Non-pigmented ciliary epithelial cell (primary cell): Measurements from ENCODE around the gene THBD.

Experiments
- DNase-seq: peaks from one replicate; pipeline ENCODE4 v3.0.0-alpha.2; 2010; ENCODE audit warnings: low read depth

THBD gene

DNA sequence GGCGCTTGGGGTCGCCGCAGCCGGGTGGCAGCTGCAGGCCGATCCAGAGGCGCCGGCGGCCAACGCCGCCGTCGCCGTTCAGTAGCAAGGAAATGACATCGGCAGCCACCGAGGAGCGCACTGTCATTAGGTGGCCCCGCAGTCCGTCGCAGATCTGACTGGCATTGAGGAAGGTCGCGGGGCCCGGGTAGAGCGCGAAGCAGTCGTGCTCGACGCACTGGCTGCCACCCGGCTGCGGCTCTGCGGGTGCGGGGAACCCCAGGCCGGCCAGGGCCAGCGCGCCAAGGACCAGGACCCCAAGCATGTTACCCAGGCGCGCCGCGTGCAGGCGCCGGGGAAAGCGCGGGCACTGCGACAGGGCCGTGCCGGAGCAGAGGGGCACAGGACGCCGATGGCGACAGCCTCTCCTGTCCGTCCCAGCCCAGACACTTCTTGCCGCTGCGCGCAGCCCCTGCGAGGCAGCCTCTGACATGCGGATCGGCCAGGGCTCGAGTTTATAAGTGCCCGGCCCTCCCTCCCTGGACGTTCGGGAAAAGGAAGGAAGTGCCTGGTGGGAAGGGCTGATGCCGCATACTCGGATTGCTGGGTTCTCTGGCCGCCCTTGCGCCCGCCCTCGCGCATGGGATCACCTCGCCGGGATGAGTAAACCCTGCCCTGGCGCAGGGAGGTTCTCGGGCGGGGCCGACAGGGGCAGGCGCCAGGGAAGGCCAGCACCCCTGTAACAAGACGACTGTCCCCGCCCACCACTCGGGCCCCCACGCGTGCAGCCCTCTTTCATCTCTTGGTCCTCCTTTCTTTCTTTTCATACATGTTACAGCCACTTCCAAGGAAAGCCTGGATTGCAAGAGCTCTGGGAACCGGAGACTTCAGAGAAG, at the start of gene THBD:
Gene THBD, minus strand, starts transcription at position 472 of the 875 bp plus-strand sequence. Its CDS starts 168 bp downstream, at position 304.
- DNase-seq, result no peak

- no peak for DNase-seq
These were observed 48.4 kb upstream of the THBD start for GRCh38 chr20:23097636-23098580.

DNA sequence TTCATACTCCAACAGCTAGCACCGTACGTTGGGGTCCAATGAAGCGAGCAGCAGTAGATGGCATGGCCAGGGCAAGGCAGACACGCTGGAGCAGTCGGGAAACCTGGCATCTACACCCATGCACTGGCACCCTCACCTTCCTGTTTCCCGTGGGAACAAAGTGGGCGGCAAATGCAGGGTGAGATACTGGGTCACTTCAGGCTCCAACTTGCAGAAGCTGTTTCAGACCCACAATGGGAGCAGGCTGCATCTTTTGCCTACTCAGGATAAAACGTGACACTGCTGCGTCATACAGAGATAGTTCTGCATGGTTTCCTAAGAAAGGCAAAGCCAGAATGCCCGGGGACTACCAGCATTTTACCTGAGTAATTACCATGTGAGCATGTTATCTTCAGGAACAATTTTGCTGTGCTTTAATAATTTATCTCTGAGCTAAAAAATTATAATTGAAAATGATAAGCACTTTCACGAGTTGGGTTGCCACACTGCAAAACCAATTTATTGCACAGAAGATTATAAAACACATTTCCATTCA, 47.6 kb upstream of the THBD start:
- no peak for DNase-seq

DNA sequence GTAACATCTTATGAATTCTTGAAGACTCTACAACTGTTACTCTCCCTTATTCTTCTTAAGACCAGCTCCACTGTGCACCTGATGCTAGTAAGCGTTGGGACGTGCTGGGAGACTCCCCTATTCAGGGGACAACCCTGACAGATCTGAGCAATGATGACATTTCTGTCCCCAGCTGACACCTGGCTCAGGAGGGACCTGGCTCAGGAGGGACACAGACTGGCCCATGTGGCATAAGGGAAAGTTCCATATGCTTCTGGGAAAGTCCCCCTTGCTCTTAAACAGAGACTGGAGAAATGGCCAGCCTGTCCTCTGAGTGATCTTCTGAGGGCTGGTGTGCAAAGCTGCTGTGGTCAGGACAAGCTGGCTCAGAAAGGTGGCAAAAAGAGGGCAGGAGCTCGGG, 46.6 kb upstream of the THBD start:
- no peak for DNase-seq

DNA sequence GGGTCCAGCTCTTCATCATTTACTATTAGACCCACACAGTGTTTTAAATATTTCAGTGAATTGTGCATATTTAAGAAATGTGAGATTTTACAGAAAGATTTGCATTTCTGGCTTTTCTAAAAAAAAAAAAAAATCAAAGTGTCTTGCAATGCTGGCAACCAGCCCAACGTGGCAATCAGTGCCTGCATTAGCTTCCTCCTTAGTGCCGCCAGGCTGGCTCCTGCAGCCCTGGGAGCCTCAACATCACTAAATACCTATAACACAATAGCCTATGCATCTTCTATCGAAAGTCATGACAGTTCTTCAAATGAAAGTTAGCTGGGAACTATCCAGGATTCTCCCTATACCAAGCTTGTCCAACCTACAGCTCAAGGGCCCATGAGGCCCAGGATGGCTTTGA, 46.0 kb upstream of the THBD start:
- DNase-seq, result no peak

DNA sequence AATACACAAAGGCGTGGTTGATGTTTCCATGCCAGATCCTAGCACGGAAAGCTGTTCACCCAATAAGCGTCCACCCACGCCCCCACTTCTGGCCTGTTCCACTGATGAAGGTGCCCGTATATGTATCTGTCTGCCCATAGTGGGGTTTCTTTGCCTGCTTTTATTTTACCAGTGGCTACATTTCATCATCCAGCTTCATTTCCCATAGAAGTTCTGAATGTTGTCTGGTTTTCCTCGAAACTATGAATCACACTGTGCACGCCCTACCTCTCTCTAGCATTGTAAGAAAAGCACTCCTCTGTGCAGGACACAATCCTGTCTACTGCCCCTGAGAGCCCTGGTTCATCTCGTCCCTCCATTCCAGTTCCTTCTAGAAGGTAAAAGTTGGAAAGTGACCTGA, 45.5 kb upstream of the THBD start:
- DNase-seq, result no peak

GRCh38 chr20:23094213-23094896, 44.9 kb upstream of the THBD start:
- DNase-seq, result no peak

DNA sequence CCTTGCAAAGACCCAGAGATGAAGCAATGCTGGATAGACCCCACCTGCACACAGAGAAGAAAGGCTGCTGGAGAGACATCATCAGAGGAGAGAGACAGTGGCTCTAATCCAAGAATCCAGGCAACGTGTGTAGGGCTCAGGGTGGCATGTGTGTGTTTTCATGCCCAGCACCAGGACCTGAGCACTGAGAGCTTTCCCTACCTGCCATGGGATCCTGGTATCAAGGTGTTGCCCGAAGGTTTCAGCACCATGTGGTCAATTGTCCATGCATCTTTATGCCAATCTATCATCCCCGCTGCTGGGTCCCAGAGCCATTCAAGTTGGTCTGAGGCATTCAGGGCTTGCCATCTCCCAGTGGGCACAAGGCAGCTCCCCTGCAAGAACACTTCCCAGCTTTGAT, 44.1 kb upstream of the THBD start:
- no peak for DNase-seq

- DNase-seq, result no peak
These were observed 43.5 kb upstream of the THBD start for GRCh38 chr20:23092861-23093495.

- no peak for DNase-seq
These were observed 42.9 kb upstream of the THBD start for GRCh38 chr20:23092384-23092756.

- DNase-seq, result no peak
These were observed 42.4 kb upstream of the THBD start for GRCh38 chr20:23091721-23092383.

GRCh38 chr20:23090878-23091277, 41.4 kb upstream of the THBD start:
- no peak for DNase-seq

- no peak for DNase-seq
These were observed 40.7 kb upstream of the THBD start for GRCh38 chr20:23090147-23090546.

DNA sequence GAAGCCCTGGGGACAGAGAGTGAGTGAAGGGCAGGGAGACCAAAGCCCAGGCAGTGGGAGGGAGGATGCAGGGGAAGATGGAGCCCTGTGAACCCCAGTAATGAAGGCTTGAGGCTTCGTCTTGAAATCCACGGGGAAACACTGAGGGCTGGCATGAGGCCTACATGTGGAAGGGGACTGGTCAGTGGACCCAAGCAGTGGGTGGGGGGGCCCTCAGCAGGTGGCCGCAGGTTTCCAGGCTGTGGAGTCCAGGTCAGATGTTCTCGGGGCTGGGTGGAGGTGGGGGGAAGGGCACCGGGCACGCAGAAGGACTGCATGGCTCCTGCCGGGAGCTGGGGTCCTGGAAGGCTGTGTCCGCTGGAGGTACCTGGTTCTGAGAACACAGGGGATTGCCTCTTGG, 39.4 kb upstream of the THBD start:
- DNase-seq, result no peak

- DNase-seq, result no peak
These were observed 38.2 kb upstream of the THBD start for GRCh38 chr20:23087587-23088251.

- no peak for DNase-seq
These were observed 37.5 kb upstream of the THBD start for GRCh38 chr20:23086931-23087411.

- no peak for DNase-seq
These were observed 36.6 kb upstream of the THBD start, which contains the start of gene CD93 for GRCh38 chr20:23086056-23086566. TSS of gene CD93 (minus strand) at chr20:23086324. CDS start at chr20:23086192, 132 bp downstream.

- no peak for DNase-seq
These were observed 36.1 kb upstream of the THBD start for GRCh38 chr20:23085436-23086055.

GRCh38 chr20:23084845-23085365, 35.4 kb upstream of the THBD start:
- DNase-seq, result no peak
